SU-DHL-6 (cell line): Measurements from ENCODE around the gene CNPY1.

Experiments used
- CTCF ChIP-seq: fragments of 200-600 bp; sonication (generic); IDR thresholded peaks from one replicate; pipeline ENCODE4 v1.5.1; 2017; ENCODE audit warnings: antibody characterized with exemption, mild to moderate bottlenecking, low read length, moderate library complexity; ENCODE audit not compliant: insufficient read depth, poor library complexity, severe bottlenecking
- EZH2phosphoT487 ChIP-seq: fragments of 200-600 bp; sonication (generic), shearing (Covaris generic); conservative IDR thresholded peaks from 2 replicates; pipeline ENCODE4 v1.6.1; 2018; ENCODE audit warnings: mild to moderate bottlenecking, antibody characterized with exemption, low read length, moderate library complexity, mixed read lengths

DNA sequence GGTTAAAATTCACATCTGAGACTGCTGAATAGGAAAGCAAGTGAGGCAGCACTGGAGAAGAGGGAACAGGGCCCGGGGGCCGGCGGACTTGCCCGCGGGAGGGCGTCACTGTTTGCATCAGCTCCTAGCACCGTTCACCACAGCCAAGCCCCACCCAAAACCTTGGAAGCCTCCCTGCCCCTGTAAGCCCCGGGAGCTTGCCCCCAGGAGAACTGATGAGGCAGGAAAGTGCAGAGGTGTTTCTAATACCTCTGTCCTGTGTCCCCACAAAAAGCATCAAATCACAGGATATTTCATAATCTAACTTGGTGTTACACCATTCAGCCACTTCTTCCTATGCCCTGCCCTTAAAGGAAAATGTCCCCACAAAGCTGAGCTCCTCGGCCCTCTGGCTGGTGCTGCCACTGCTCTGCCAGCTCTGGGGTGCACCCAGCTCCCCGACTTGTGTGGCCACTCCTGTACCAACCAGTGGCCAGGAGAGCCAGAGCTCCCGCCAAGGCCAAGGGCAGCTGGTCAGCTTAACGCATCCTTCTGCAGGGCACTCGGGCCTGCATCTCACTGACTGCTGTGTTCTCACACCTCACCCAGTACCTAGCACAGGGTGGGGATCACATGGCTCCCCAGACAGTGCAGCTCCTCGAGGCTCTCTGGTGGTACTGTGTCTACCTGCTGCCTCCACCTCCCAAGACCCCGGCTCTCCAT is 47.3 kb upstream of the CNPY1 start:
- TF ChIP-seq CTCF, result no peak
- no peak for TF ChIP-seq EZH2phosphoT487
